Cardiac fibroblast (primary cell): ENCODE measurements around the gene SPART.
"Not testable (repeated sequence)": the region's sequence is repeated elsewhere in the genome, so short reads cannot be mapped to it uniquely, and the experiment has no call there.

Experiments
- DNase-seq, 2 donors: peaks; one replicate each; pipeline versions ENCODE4 v3.0.0 to v3.0.0-alpha.2; 2010; ENCODE audit warnings: low read depth in 2 of 2
- H3K4me3 ChIP-seq, 2 donors: replicated peaks in 1 of 2; 1 replicate in 1 of 2; 2 replicates in 1 of 2; pipeline ENCODE4 v1.5.1; 2011; ENCODE audit warnings: low read depth in 2 of 2, low read length in 2 of 2, mild to moderate bottlenecking in 2 of 2, moderate library complexity in 1 of 2
- TF ChIP-seq, protein P1 (sequence below): IDR thresholded peaks from one replicate; pipeline ENCODE4 v1.5.1; 2011; ENCODE audit warnings: low read depth, mild to moderate bottlenecking, low read length, inconsistent platforms

Gene SPART

DNA sequence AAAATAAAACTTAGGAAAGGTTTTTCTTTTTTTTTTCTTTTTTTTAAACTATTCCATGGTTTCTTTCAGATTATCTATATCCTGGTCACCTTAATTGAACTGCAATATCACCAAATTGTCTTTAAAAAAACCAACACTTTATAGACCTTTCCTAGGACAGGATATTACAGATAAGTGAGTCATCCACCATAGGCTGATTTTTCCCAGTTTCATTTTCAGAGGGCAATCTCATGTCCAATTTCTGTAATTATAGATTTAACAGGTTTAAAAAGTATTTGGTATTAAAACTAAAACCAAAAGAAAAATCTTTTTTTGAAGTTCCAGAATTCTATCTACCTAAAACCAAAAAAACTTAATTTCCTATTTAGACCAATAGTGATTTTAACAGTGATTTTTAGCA is 13.2 kb downstream of the SPART start:
- peak in 1 of 2 donors; percentile 70 for DNase-seq
- no peak overlapping the region for H3K4me3 ChIP-seq
- TF ChIP-seq, protein P1, sequence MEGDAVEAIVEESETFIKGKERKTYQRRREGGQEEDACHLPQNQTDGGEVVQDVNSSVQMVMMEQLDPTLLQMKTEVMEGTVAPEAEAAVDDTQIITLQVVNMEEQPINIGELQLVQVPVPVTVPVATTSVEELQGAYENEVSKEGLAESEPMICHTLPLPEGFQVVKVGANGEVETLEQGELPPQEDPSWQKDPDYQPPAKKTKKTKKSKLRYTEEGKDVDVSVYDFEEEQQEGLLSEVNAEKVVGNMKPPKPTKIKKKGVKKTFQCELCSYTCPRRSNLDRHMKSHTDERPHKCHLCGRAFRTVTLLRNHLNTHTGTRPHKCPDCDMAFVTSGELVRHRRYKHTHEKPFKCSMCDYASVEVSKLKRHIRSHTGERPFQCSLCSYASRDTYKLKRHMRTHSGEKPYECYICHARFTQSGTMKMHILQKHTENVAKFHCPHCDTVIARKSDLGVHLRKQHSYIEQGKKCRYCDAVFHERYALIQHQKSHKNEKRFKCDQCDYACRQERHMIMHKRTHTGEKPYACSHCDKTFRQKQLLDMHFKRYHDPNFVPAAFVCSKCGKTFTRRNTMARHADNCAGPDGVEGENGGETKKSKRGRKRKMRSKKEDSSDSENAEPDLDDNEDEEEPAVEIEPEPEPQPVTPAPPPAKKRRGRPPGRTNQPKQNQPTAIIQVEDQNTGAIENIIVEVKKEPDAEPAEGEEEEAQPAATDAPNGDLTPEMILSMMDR, result no peak

DNA sequence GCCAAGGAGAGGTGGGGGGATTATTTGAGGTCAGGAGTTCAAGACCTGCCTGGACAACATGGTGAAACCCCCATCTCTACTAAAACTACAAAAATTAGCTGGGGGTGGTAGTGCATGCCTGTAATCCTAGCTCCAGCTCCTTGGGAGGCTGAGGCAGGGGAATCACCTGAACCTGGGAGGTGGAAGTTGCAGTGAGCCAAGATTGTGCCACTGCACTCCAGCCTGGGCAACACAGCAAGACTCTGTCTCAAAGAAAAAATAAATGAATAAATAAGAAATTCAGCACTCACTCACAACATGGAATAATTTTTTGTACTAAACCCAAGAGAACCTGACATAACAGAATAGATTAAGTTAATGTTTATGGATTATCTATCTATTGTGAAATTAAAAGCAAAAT is 13.9 kb downstream of the SPART start:
- DNase-seq, result not testable (repeated sequence)

DNA sequence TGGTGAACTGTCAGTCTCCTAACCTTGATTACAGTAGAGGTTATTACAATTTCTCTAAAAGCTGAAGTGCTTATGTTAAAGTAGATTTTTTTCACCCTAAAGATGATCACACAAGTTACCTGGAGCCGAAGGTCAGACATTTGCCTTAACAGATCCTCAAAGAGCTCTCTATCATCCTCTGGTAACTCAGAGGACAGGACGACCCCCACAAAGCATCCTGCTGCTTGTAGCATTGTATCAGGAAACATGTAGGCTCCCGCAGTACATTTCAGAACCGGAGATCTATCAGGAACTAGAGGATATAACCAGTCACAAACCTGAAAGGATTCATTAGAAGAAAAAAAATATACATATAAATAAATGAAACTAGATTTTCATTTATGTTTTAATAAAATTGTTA is 14.9 kb downstream of the SPART start:
- TF ChIP-seq, protein P1, result no peak
- H3K4me3 ChIP-seq, result no peak overlapping the region
- DNase-seq, result no peak

More for the DNA sequence above, 13.9 kb downstream of the SPART start:
- not testable (repeated sequence) for H3K4me3 ChIP-seq

DNA sequence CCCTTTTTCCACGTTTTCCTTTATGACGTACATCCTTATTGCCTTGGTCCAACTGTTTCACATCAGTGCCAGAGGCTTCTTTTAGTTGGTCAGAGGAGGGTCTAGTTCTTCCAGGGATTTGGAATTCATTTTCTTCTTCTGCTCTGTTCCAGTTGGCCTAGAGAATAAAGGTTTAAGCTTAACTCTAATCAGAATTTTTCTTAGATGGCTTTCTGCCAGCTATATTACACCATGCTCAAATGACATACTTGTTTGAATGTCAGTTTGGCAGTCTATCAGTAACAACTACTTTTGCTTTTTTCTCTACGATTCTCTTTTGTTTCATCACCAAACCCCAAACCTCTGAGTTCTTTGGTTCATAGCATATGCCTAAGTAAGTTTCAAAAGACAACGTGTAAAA is 16.8 kb downstream of the SPART start:
- peak; percentile 47 to 71 for DNase-seq
- TF ChIP-seq, protein P1, result no peak
- H3K4me3 ChIP-seq, result no peak overlapping the region

DNA sequence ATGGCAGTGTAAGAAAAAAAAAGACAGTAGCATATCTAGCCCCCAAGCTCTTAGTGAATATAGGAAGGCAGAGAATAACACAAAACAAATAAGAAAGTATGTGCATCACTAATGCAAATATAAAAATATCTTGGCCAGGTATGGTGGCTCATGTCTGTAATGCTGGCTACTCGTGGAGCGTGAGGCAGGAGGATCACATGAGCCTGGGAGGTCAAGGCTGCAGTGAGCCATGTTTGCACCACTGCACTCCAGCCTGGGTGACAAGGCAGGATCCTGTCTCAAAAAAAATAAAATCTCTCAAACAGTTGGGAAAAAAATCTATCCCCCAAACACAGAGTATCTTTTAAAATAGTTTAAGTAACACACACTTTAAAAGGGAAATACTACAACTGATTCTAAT is 17.4 kb downstream of the SPART start:
- no peak for DNase-seq
- TF ChIP-seq, protein P1, result no peak
- H3K4me3 ChIP-seq, result no peak overlapping the region

DNA sequence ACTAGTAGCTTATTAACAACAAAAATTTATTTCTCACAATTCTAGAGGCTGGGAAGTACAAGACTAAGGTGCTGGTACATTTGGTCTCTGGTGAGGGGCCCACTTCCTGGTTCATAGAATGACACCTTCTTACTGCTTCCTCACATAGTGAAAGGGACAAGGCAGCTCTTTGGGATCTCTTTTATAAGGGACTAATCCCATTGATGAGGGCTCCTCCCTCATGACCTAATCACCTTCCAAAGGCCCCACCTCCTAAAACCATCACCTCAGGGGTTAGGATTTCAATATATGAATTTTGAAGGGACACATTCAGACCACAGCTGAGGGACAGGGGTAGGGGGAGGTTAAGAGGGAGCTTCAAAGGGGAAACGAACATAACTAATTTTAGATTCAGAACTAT is 20.3 kb downstream of the SPART start:
- TF ChIP-seq, protein P1, result no peak
- DNase-seq, result no peak
- H3K4me3 ChIP-seq, result no peak overlapping the region

DNA sequence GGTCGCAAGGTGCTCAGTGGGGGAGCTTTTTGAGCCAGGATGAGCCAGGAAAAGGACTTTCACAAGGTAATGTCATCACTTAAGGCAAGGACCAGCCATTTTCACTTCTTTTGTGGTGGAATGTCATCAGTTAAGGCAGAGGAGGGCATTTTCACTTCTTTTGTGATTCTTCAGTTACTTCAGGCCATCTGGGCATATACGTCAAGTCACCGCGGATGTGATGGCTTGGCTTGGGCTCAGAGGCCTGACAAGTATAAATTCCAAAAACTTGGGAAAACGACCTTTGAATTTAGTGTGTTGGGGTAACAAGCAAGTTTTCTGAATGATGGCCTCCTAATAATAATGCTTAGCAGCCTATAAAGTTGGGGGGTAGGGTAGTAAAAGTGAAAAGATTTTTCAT is 21.3 kb downstream of the SPART start:
- not testable (repeated sequence) for H3K4me3 ChIP-seq, DNase-seq

DNA sequence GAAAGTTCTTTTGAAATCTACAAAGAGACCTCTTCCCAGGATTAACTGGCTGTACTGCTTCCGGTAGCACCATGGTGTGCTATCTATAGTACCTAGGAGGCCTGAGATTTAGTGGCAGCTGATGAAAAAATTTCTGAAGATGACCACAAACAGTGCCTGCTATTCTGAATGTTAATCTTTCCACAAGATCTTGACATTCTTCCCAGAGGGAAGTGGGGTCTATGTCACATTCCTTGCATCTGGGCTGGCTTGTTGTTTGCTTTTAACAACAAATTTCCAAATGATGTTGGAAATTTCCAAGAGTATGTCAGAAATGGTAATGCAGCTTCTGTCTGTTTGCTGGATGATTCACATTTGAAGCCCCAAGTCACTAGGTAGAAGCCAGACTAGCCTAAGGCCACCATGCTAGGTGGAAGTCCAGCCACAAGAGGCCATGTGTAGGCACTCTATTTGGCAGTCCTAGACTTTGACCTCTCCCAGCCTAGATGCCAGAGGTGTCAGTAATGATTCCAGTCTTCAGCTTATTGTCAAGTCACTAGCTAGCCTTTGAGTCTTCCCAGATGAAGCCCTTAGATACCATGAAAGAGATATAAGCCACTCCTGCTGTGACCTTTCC is 22.1 kb downstream of the SPART start:
- peak in 1 of 2 donors; percentile 18 for DNase-seq
- H3K4me3 ChIP-seq, result no peak overlapping the region
- TF ChIP-seq, protein P1, result no peak
